ENCODE results near the gene SIPA1. TPM values are rescaled to one million over a fixed set of nuclear protein-coding genes. Genes with fewer than 3 reads are reported as not detected.
"Not testable (repeated sequence)": the region's sequence is repeated elsewhere in the genome, so short reads cannot be mapped to it uniquely, and the experiment has no call there.

SIPA1 gene
- total and polyA plus RNA-seq, 9 donors, result 10.0 to 48.2 (median 37.9) TPM

DNA sequence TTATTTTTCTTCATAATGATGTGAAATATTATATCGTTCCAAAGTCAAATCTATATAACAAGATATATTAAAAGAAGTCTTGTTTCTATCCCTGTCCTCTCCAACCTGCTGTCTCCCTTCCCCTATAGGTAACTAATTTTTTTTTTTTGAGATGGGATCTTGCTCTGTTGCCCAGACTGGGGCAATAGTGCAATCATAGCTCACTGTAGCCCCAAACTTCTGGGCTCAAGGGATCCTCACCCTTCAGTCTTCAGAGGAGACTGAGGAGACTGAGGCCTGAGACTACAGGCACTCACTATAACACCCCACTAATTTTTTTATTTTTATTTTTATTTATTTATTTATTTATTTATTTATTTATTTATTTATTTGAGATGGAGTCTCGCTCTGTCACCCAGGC, 35.1 kb downstream of the SIPA1 start:
- no peak for DNase-seq
- Histone ChIP-seq H3K4me3 (no peak overlapping the region), H3K27me3 (no peaks in the 10 kb centered on the region), H3K27ac (no peak overlapping the region), H3K4me1 (ENCODE audit: insufficient read depth) (no peaks in the 10 kb centered on the region), H3K36me3 (no peaks in the 10 kb centered on the region), H3K9me3 (no peaks in the 10 kb centered on the region)
- intact Hi-C loops (cut with DNase I), result no loop called here
- WGBS, 3 donors, result 78 to 89% (median 81%) methylated on average over 2 of the region's 2 CpGs
- TF ChIP-seq POLR2A (IDR thresholded peaks at IDR 0.05), result no peak
- TF ChIP-seq CTCF (IDR thresholded peaks at IDR 0.05), result no peak
- TF ChIP-seq EP300 (IDR thresholded peaks at IDR 0.05), result no peak

- no peak for TF ChIP-seq EP300 (IDR thresholded peaks at IDR 0.05)
- no peak overlapping the region for H3K4me3 ChIP-seq
- no peaks in the 10 kb centered on the region for H3K9me3 ChIP-seq
- H3K36me3 ChIP-seq, result no peaks in the 10 kb centered on the region
- 75 to 78% (median 78%) methylated on average over 5 of the region's 5 CpGs for WGBS, 3 donors
- H3K27ac ChIP-seq, result no peak overlapping the region
- peaks cover 1% of the 10 kb centered on the region for H3K4me1 ChIP-seq (ENCODE audit: insufficient read depth)
- intact Hi-C loops (cut with DNase I), result no loop called here
- no peaks in the 10 kb centered on the region for H3K27me3 ChIP-seq
- DNase-seq, result no peak
These were observed 42.4 kb downstream of the SIPA1 start for GRCh38 chr11:65680192-65680743.

GRCh38 chr11:65683480-65683879, 45.6 kb downstream of the SIPA1 start:
- H3K4me3 ChIP-seq; DNase-seq; H3K27me3 ChIP-seq; H3K36me3 ChIP-seq; H3K4me1 ChIP-seq (ENCODE audit: insufficient read depth); H3K9me3 ChIP-seq; intact Hi-C loops (cut with DNase I); H3K27ac ChIP-seq: not testable (repeated sequence)
- WGBS, 3 donors, result 82 to 87% (median 84%) methylated on average over 6 of the region's 6 CpGs

GRCh38 chr11:65685981-65686380, 48.1 kb downstream of the SIPA1 start:
- H3K9me3 ChIP-seq, result no peaks in the 10 kb centered on the region
- H3K27me3 ChIP-seq, result no peaks in the 10 kb centered on the region
- no peak for TF ChIP-seq POLR2A (IDR thresholded peaks at IDR 0.05)
- no peak for TF ChIP-seq CTCF (IDR thresholded peaks at IDR 0.05)
- no peak for TF ChIP-seq EP300 (IDR thresholded peaks at IDR 0.05)
- H3K36me3 ChIP-seq, result no peaks in the 10 kb centered on the region
- peak; percentile 44 to 73 (median 52) for DNase-seq
- H3K4me1 ChIP-seq (ENCODE audit: insufficient read depth), result peaks cover 1% of the 10 kb centered on the region
- intact Hi-C loops (cut with DNase I), result no loop called here
- WGBS, 3 donors, result 18 to 34% (median 19%) methylated on average over 8 of the region's 8 CpGs
- no peak overlapping the region for H3K27ac ChIP-seq
- H3K4me3 ChIP-seq, result no peak overlapping the region

DNA sequence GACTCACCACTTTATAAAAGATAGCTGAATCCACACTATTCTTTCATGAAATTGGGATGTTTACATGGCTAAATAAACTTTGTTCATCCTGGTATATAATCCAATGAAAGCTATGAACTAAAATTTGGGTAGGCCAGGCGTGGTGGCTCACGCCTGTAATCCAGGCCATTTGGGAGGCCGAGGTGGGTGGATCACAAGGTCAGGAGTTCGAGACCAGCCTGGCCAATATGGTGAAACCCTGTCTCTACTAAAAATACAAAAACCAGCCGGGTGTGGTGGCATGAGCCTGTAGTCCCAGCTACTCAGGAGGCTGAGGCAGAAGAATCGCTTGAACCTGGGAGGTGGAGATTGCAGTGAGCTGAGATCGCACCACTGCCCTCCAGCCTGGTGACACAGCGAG, 53.9 kb downstream of the SIPA1 start:
- 90 to 93% (median 92%) methylated on average over 8 of the region's 8 CpGs for WGBS, 3 donors
- H3K4me1 ChIP-seq (ENCODE audit: insufficient read depth); H3K9me3 ChIP-seq; intact Hi-C loops (cut with DNase I); DNase-seq; H3K27me3 ChIP-seq; H3K4me3 ChIP-seq; H3K27ac ChIP-seq; H3K36me3 ChIP-seq: not testable (repeated sequence)

- no peak overlapping the region for H3K27ac ChIP-seq
- no peak overlapping the region for H3K4me3 ChIP-seq
- no peaks in the 10 kb centered on the region for H3K36me3 ChIP-seq
- intact Hi-C loops (cut with DNase I), result no loop called here
- TF ChIP-seq EP300 (IDR thresholded peaks at IDR 0.05), result no peak
- TF ChIP-seq CTCF (IDR thresholded peaks at IDR 0.05), result no peak
- TF ChIP-seq POLR2A (IDR thresholded peaks at IDR 0.05), result no peak
- 67 to 75% (median 74%) methylated on average over 11 of the region's 11 CpGs for WGBS, 3 donors
- H3K9me3 ChIP-seq, result no peaks in the 10 kb centered on the region
- H3K27me3 ChIP-seq, result no peaks in the 10 kb centered on the region
- H3K4me1 ChIP-seq (ENCODE audit: insufficient read depth), result no peaks in the 10 kb centered on the region
- no peak for DNase-seq
These were observed 54.5 kb downstream of the SIPA1 start for GRCh38 chr11:65692367-65692766.

Measured in ovary (tissue), 9 donors.